PC-9 (cell line): Measurements from ENCODE around the gene RASAL2. TPM values are rescaled to one million over a fixed set of nuclear protein-coding genes. Genes with fewer than 3 reads are reported as not detected.

Experiments used
- BruUV-seq: library from RNA; stranded (reverse); fragments of 400-500 nt; replicated peaks from 2 replicates; lab custom pipeline; 2021; lab: Mats Ljungman, UMichigan
- CTCF ChIA-PET: fragments of 300-600 bp; sonication (Branson Sonifier 250); formaldehyde crosslinking; loops from one replicate; lab custom pipeline; 2022; ENCODE audit warnings: antibody characterized with exemption; lab: Charles Lee
- POLR2A ChIA-PET: fragments of 300-600 bp; sonication (Branson Sonifier 250); formaldehyde crosslinking; loops from one replicate; lab custom pipeline; 2022; ENCODE audit warnings: antibody characterized with exemption; ENCODE audit not compliant: unreplicated experiment; lab: Charles Lee
- DNase-seq, 2 experiments: peaks; one replicate each; pipeline versions ENCODE4 v3.0.0 to v3.0.0-alpha.2; 2015 to 2022; ENCODE audit warnings: mixed read lengths in 1 of 2
- H2AFZ ChIP-seq: fragments of 200-600 bp; sonication (generic); 2 replicates; pipeline ENCODE4 v1.8.1; 2017; ENCODE audit warnings: antibody characterized with exemption
- H3F3A ChIP-seq: fragments of 200-600 bp; sonication (generic); 2 replicates; pipeline ENCODE4 v1.8.1; 2017; ENCODE audit warnings: antibody characterized with exemption, mild to moderate bottlenecking, low read depth; ENCODE audit not compliant: insufficient read depth
- H3K27ac ChIP-seq: fragments of 200-600 bp; sonication (generic); 2 replicates; pipeline ENCODE4 v1.6.1; 2016; ENCODE audit warnings: mixed run types
- H3K27me3 ChIP-seq: fragments of 200-600 bp; sonication (generic); 2 replicates; pipeline ENCODE4 v1.6.1; 2016; ENCODE audit warnings: low read depth, mixed run types; ENCODE audit not compliant: insufficient read depth
- H3K36me3 ChIP-seq: fragments of 200-600 bp; sonication (generic); 2 replicates; pipeline ENCODE4 v1.6.1; 2016; ENCODE audit warnings: low read depth, mixed run types
- H3K4me1 ChIP-seq: fragments of 200-600 bp; sonication (generic); replicated peaks from 2 replicates; pipeline ENCODE4 v1.6.1; 2016; ENCODE audit warnings: mixed run types; ENCODE audit not compliant: insufficient read depth
- H3K4me2 ChIP-seq: fragments of 200-600 bp; sonication (generic); 2 replicates; pipeline ENCODE4 v1.6.1; 2017; ENCODE audit warnings: mixed run types
- H3K4me3 ChIP-seq: fragments of 200-600 bp; sonication (generic); 2 replicates; pipeline ENCODE4 v1.6.1; 2016; ENCODE audit warnings: mixed run types
- H3K79me2 ChIP-seq: fragments of 200-600 bp; sonication (generic); 2 replicates; pipeline ENCODE4 v1.6.1; 2017; ENCODE audit warnings: low read depth, mixed run types
- H3K9me2 ChIP-seq: fragments of 200-600 bp; sonication (generic); 2 replicates; pipeline ENCODE4 v1.8.1; 2017; ENCODE audit warnings: mild to moderate bottlenecking; ENCODE audit not compliant: insufficient read depth
- H3K9me3 ChIP-seq: fragments of 200-600 bp; sonication (generic); 2 replicates; pipeline ENCODE4 v1.8.1; 2016; ENCODE audit warnings: low read depth; ENCODE audit not compliant: insufficient read depth
- H4K20me1 ChIP-seq: fragments of 200-600 bp; sonication (generic); 2 replicates; pipeline ENCODE4 v1.8.1; 2017; ENCODE audit not compliant: insufficient read depth
- EZH2 ChIP-seq: fragments of 200-600 bp; sonication (generic); IDR thresholded peaks from 2 replicates; pipeline ENCODE4 v1.8.0; 2017; ENCODE audit warnings: antibody characterized with exemption, low read depth
- intact Hi-C: fragments of 100-400 bp; cut with micrococcal nuclease; formaldehyde crosslinking; loops from one replicate; pipeline ENCODE4 v1.10.0; 2022; ENCODE audit not compliant: unreplicated experiment
- total RNA-seq: library from RNA; stranded (reverse); gene quantifications from 2 replicates; pipeline ENCODE4 v1.2.3, GENCODE V29; 2021
- TF ChIP-seq, protein P1 (sequence below): fragments of 200-600 bp; sonication (generic); conservative IDR thresholded peaks from 2 replicates; pipeline ENCODE4 v1.6.1; 2017; ENCODE audit warnings: mixed run types, antibody characterized with exemption, mild to moderate bottlenecking, moderate library complexity

RASAL2 gene
- total RNA-seq, 1 experiment from 2014 or later, result 54.1 TPM

DNA sequence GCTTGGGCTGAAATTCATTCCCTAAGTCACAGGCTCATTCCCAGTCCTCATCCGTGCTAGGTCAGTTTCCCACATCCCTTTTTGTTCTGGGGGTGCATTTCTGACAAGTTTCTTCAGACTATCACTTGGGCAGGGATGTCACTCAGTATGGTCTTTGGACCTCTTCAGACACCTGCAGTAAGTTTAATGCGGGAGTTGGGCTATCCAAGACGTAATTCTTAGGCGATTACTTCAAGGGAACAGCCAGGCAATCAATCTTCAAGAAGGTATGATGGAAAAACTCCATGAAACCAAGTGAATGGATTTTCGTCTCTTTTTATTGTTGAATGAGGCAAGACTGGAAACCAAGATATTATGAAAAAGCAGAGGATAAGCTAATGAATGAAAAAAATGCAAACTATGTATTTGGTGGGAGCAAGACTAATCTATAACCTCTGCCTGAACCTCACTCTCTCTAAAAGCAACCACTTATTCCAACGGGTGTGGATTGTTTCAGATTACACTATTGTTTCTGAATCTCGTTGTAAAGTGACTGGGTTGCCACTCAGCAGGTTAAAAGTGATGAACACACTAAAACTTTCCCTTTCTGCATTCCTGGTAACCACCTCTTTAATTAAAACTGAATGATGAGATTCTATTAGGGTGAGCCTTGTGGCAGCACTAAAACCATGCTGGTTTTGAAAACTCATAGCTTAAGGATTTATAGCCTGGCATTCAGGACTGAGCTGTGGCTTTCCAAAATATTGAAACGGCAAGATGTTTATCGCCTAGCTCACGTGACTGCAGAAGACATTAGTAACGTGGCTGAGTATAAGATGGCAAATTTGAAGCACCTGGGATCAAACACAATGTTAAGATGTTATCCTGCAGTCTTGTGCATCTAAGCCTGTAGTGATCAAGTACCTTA lies 1.1 kb downstream of the RASAL2 start:
- TF ChIP-seq EZH2, result no peak
- TF ChIP-seq, protein P1, sequence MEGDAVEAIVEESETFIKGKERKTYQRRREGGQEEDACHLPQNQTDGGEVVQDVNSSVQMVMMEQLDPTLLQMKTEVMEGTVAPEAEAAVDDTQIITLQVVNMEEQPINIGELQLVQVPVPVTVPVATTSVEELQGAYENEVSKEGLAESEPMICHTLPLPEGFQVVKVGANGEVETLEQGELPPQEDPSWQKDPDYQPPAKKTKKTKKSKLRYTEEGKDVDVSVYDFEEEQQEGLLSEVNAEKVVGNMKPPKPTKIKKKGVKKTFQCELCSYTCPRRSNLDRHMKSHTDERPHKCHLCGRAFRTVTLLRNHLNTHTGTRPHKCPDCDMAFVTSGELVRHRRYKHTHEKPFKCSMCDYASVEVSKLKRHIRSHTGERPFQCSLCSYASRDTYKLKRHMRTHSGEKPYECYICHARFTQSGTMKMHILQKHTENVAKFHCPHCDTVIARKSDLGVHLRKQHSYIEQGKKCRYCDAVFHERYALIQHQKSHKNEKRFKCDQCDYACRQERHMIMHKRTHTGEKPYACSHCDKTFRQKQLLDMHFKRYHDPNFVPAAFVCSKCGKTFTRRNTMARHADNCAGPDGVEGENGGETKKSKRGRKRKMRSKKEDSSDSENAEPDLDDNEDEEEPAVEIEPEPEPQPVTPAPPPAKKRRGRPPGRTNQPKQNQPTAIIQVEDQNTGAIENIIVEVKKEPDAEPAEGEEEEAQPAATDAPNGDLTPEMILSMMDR, result no peak
- ChIA-PET POLR2A (interaction anchor here (0.6 to 0.9 kb wide), 4 partner anchors 34 to 173 kb away, joined by 3 to 24 read pairs (median 4); no protein-coding TSS in a partner anchor), CTCF (interaction anchor here (1.2 kb wide), 1 partner anchor 187 kb away, joined by 3 read pairs; no protein-coding TSS in a partner anchor)
- TSS peak; percentile 35 for BruUV-seq
- intact Hi-C loops, result loop anchor here (2.0 kb wide), 2 partner anchors 32 to 188 kb away; no protein-coding TSS in a partner anchor
- H3K4me3 ChIP-seq, result peak overlapping the region; percentile 85
- H3K4me1 ChIP-seq, result peaks cover 55% of the 10 kb centered on the region
- peak overlapping the region; percentile 76 for H3K27ac ChIP-seq
- H3K36me3 ChIP-seq, result no peaks in the 10 kb centered on the region
- no peaks in the 10 kb centered on the region for H3K27me3 ChIP-seq
- peak overlapping the region; percentile 86; the same call in 1 of the 2 replicates for H2AFZ ChIP-seq
- DNase-seq, result peak; percentile 11 to 68
- peak overlapping the region; percentile 91 for H3K4me2 ChIP-seq
- H3K9me2 ChIP-seq, result no peaks in the 10 kb centered on the region
- H3K79me2 ChIP-seq, result peaks cover 74% of the 10 kb centered on the region
- no peaks in the 10 kb centered on the region for H3K9me3 ChIP-seq
- H4K20me1 ChIP-seq, result peaks cover 7% of the 10 kb centered on the region; the same call in 1 of the 2 replicates
- H3F3A ChIP-seq, result peaks cover 39% of the 10 kb centered on the region; the same call in 1 of the 2 replicates

DNA sequence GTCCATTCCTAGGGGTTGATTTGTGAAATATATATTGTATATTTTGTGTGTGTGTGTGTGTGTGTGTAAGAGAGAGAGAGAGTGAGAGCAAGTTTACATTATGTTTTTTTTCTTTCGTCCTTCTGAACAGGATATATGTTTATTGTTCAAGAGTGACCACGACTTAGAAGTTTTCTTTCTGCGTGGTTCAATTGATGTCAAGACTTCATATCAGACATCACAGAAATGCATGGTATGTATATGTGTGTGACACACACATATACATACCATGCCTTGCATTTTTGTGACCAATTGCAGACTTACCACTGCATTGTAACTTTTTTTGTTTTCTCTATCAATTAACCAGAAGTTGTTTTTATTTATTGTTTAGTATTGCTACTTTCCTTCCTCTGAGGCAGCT lies 2.5 kb downstream of the RASAL2 start:
- no peaks in the 10 kb centered on the region for H3K9me3 ChIP-seq

DNA sequence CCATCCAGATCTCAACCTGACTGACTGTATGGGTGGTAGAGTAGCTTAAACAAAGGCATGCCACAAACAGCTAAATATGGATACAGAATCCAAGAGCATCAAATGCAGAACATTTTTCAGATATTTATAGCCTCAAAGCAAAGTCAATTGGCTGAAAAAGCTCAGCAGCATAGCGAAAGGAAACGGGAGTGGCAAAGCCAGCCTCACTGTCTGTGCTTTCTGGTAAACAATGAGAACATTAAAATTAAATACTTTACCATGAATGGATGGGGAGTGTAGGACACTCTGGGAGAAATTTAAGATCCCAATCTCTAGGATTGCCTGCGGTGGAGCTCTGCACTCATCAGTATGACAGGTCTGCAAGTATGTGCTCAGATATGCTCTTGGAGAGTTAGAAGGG lies 4.4 kb downstream of the RASAL2 start:
- DNase-seq, result peak in 1 of 2 experiments; percentile 7
- Histone ChIP-seq H3K79me2 (peaks cover 93% of the 10 kb centered on the region), H2AFZ (no peak overlapping the region), H3K4me1 (peaks cover 45% of the 10 kb centered on the region), H3K4me3 (no peak overlapping the region), H3K4me2 (peak overlapping the region; percentile 91), H3F3A (peaks cover 19% of the 10 kb centered on the region; the same call in 1 of the 2 replicates), H4K20me1 (peaks cover 12% of the 10 kb centered on the region), H3K27ac (no peak overlapping the region), H3K27me3 (no peaks in the 10 kb centered on the region), H3K9me2 (no peaks in the 10 kb centered on the region), H3K36me3 (no peaks in the 10 kb centered on the region), H3K9me3 (no peaks in the 10 kb centered on the region)
- intact Hi-C loops, result no loop called here
- BruUV-seq, result no TSS peak
- TF ChIP-seq, protein P1, result no peak
- no peak for TF ChIP-seq EZH2
- CTCF ChIA-PET, result no interaction called here
- POLR2A ChIA-PET, result interaction anchor here (0.6 kb wide), 2 partner anchors 116 to 168 kb away, joined by 3 to 8 read pairs; no protein-coding TSS in a partner anchor

More for the DNA sequence above, 2.5 kb downstream of the RASAL2 start:
- Histone ChIP-seq H3K36me3 (no peaks in the 10 kb centered on the region), H3K79me2 (peaks cover 85% of the 10 kb centered on the region), H3F3A (peaks cover 37% of the 10 kb centered on the region; the same call in 1 of the 2 replicates), H3K4me2 (peak overlapping the region; percentile 91), H3K4me1 (peaks cover 60% of the 10 kb centered on the region), H3K9me2 (no peaks in the 10 kb centered on the region), H4K20me1 (peaks cover 12% of the 10 kb centered on the region), H3K4me3 (peak overlapping the region; percentile 85), H3K27me3 (no peaks in the 10 kb centered on the region), H2AFZ (no peak overlapping the region), H3K27ac (0 out of 2 replicates have a peak overlapping the region, but pooled peaks have one; percentile 76)
- BruUV-seq, result no TSS peak
- DNase-seq, result peak in 1 of 2 experiments; percentile 58
- no peak for TF ChIP-seq EZH2
- TF ChIP-seq, protein P1, result no peak
- CTCF ChIA-PET, result interaction anchor here (0.6 to 0.7 kb wide), 2 partner anchors 65 to 1037 kb away, joined by 3 read pairs; no protein-coding TSS in a partner anchor
- POLR2A ChIA-PET, result interaction anchor here (0.6 kb wide), 1 partner anchor 166 kb away, joined by 24 read pairs; no protein-coding TSS in a partner anchor
- intact Hi-C loops, result no loop called here
